Loucy (cell line): Measurements from ENCODE around the gene FOXK2.

ENCODE experiments used
- H2AFZ ChIP-seq: fragments of 200-600 bp; sonication (generic); 2 replicates; pipeline ENCODE4 v1.6.0; 2016; ENCODE audit warnings: antibody characterized with exemption, mild to moderate bottlenecking, low read length, moderate library complexity
- H3F3A ChIP-seq: fragments of 200-600 bp; 2 replicates; pipeline ENCODE4 v1.6.0; 2016; ENCODE audit warnings: antibody characterized with exemption, low read depth, mild to moderate bottlenecking
- H3K27me3 ChIP-seq: fragments of 200-600 bp; sonication (generic); 2 replicates; pipeline ENCODE4 v1.6.1; 2014; ENCODE audit warnings: low read length, mild to moderate bottlenecking; ENCODE audit not compliant: insufficient read depth, poor library complexity, severe bottlenecking
- H3K36me3 ChIP-seq: fragments of 200-600 bp; sonication (generic); 2 replicates; pipeline ENCODE4 v1.6.1; 2016; ENCODE audit warnings: low read length; ENCODE audit not compliant: insufficient read depth
- H3K4me1 ChIP-seq: fragments of 200-600 bp; sonication (generic); 2 replicates; pipeline ENCODE4 v1.5.1; 2014; ENCODE audit warnings: low read length, mild to moderate bottlenecking; ENCODE audit not compliant: insufficient read depth, poor library complexity, severe bottlenecking
- H3K4me2 ChIP-seq: fragments of 200-600 bp; sonication (generic); 2 replicates; pipeline ENCODE4 v1.6.0; 2014; ENCODE audit warnings: antibody characterized with exemption, low read length, low read depth, mild to moderate bottlenecking; ENCODE audit not compliant: poor library complexity, severe bottlenecking
- H3K4me3 ChIP-seq: fragments of 200-600 bp; sonication (generic); 2 replicates; pipeline ENCODE4 v1.5.1; 2014; ENCODE audit warnings: low read length, mild to moderate bottlenecking, mixed read lengths; ENCODE audit not compliant: poor library complexity, severe bottlenecking
- H3K79me2 ChIP-seq: fragments of 200-600 bp; sonication (generic); 2 replicates; pipeline ENCODE4 v1.6.1; 2014; ENCODE audit warnings: low read length; ENCODE audit not compliant: insufficient read depth
- H3K9ac ChIP-seq: fragments of 200-600 bp; sonication (generic); 2 replicates; pipeline ENCODE4 v1.6.0; 2014; ENCODE audit warnings: mild to moderate bottlenecking, low read depth, low read length, moderate library complexity; ENCODE audit not compliant: poor library complexity, severe bottlenecking
- H3K9me2 ChIP-seq: fragments of 200-600 bp; sonication (generic); replicated peaks from 2 replicates; pipeline ENCODE4 v1.6.1; 2016; ENCODE audit warnings: low read depth, low read length, mixed read lengths
- H3K9me3 ChIP-seq: fragments of 200-600 bp; sonication (generic); 2 replicates; pipeline ENCODE4 v1.6.1; 2014; ENCODE audit warnings: mild to moderate bottlenecking, antibody characterized with exemption, low read length, low read depth; ENCODE audit not compliant: insufficient read depth
- H4K20me1 ChIP-seq: fragments of 200-600 bp; sonication (generic); 2 replicates; pipeline ENCODE4 v1.6.0; 2014; ENCODE audit warnings: antibody characterized with exemption, low read length, mild to moderate bottlenecking; ENCODE audit not compliant: insufficient read depth, poor library complexity, severe bottlenecking
- CTCF ChIP-seq: fragments of 200-600 bp; sonication (generic); conservative IDR thresholded peaks from 2 replicates; pipeline ENCODE4 v1.5.1; 2014; ENCODE audit warnings: mild to moderate bottlenecking, antibody characterized with exemption, low read length
- EZH2phosphoT487 ChIP-seq: fragments of 200-600 bp; IDR thresholded peaks from 2 replicates; pipeline ENCODE4 v1.6.1; 2018; ENCODE audit warnings: antibody characterized with exemption, mild to moderate bottlenecking, moderate library complexity, borderline replicate concordance

Gene FOXK2

GRCh38 chr17:82567286-82567685 is 47.8 kb downstream of the FOXK2 start:
- TF ChIP-seq EZH2phosphoT487 (no peak), CTCF (no peak)
- peaks cover 87% of the 10 kb centered on the region for H3K36me3 ChIP-seq
- no peaks in the 10 kb centered on the region for H3K4me1 ChIP-seq
- peaks cover 60% of the 10 kb centered on the region for H3K79me2 ChIP-seq
- no peak overlapping the region for H3K4me2 ChIP-seq
- no peak overlapping the region for H3K4me3 ChIP-seq
- peaks cover 29% of the 10 kb centered on the region for H4K20me1 ChIP-seq
- H3K9ac ChIP-seq = no peak overlapping the region
- H3K9me3 ChIP-seq = no peaks in the 10 kb centered on the region
- no peaks in the 10 kb centered on the region for H3K27me3 ChIP-seq
- no peaks in the 10 kb centered on the region for H3K9me2 ChIP-seq
- no peak overlapping the region for H2AFZ ChIP-seq
- no peaks in the 10 kb centered on the region for H3F3A ChIP-seq

GRCh38 chr17:82568997-82569393 is 49.5 kb downstream of the FOXK2 start:
- Histone ChIP-seq H3K27me3 (no peaks in the 10 kb centered on the region), H3K9me3 (no peaks in the 10 kb centered on the region), H4K20me1 (peaks cover 16% of the 10 kb centered on the region), H3K9ac (no peak overlapping the region), H3K9me2 (no peaks in the 10 kb centered on the region), H3K4me2 (no peak overlapping the region), H3K36me3 (peaks cover 97% of the 10 kb centered on the region), H3K4me3 (no peak overlapping the region), H3K4me1 (no peaks in the 10 kb centered on the region), H3K79me2 (peaks cover 55% of the 10 kb centered on the region; the same call in 1 of the 2 replicates), H2AFZ (no peak overlapping the region), H3F3A (no peaks in the 10 kb centered on the region)
- TF ChIP-seq EZH2phosphoT487 (no peak), CTCF (no peak)

- no peak overlapping the region for H3K4me2 ChIP-seq
- TF ChIP-seq CTCF (no peak), EZH2phosphoT487 (no peak)
- H3K9ac ChIP-seq = no peak overlapping the region
- no peaks in the 10 kb centered on the region for H3K9me2 ChIP-seq
- no peaks in the 10 kb centered on the region for H3F3A ChIP-seq
- H3K36me3 ChIP-seq = peaks cover 96% of the 10 kb centered on the region
- H4K20me1 ChIP-seq = peaks cover 13% of the 10 kb centered on the region
- H3K79me2 ChIP-seq = peaks cover 49% of the 10 kb centered on the region; the same call in 1 of the 2 replicates
- H2AFZ ChIP-seq = no peak overlapping the region
- H3K9me3 ChIP-seq = no peaks in the 10 kb centered on the region
- no peaks in the 10 kb centered on the region for H3K27me3 ChIP-seq
- H3K4me1 ChIP-seq = no peaks in the 10 kb centered on the region
- H3K4me3 ChIP-seq = no peak overlapping the region
These were observed 50.1 kb downstream of the FOXK2 start for GRCh38 chr17:82569621-82570020.
